A673 (cell line): ENCODE measurements around the gene SYNRG.

Experiments used
- EZH2 ChIP-seq: fragments of 200-600 bp; sonication (generic); IDR thresholded peaks from 2 replicates; pipeline ENCODE4 v1.6.1; 2017; ENCODE audit warnings: borderline replicate concordance, low read depth, mild to moderate bottlenecking, mixed read lengths, antibody characterized with exemption, low read length; ENCODE audit not compliant: poor library complexity, severe bottlenecking
- TF ChIP-seq, protein P1 (sequence below): fragments of 300-800, 200-600 bp; sonication (generic); conservative IDR thresholded peaks from 2 replicates; pipeline ENCODE4 v1.5.1; 2017; ENCODE audit warnings: low read depth, mild to moderate bottlenecking, antibody characterized with exemption, low read length, moderate library complexity, mixed read lengths

DNA sequence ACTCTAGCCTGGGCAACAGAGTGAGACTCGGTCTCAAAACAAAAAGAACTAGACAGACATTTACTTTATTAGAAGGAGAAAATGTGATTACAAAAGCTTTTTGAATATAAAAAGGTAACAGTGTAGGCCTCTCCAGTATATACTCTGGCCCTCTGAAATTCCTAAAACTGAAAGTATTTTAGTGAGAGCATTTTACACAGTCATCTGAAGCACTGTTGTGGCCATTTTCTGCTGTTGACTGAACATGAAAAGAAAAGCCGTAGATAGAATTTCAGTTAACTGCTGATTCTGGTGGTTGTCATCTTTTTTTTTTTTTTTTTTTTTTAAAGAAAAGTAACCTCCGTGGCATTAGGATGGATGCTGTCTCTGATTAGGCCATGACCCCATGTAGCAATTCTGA, 103.9 kb downstream of the SYNRG start:
- TF ChIP-seq, protein P1, sequence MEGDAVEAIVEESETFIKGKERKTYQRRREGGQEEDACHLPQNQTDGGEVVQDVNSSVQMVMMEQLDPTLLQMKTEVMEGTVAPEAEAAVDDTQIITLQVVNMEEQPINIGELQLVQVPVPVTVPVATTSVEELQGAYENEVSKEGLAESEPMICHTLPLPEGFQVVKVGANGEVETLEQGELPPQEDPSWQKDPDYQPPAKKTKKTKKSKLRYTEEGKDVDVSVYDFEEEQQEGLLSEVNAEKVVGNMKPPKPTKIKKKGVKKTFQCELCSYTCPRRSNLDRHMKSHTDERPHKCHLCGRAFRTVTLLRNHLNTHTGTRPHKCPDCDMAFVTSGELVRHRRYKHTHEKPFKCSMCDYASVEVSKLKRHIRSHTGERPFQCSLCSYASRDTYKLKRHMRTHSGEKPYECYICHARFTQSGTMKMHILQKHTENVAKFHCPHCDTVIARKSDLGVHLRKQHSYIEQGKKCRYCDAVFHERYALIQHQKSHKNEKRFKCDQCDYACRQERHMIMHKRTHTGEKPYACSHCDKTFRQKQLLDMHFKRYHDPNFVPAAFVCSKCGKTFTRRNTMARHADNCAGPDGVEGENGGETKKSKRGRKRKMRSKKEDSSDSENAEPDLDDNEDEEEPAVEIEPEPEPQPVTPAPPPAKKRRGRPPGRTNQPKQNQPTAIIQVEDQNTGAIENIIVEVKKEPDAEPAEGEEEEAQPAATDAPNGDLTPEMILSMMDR: no peak
- TF ChIP-seq EZH2: no peak
